GF-D8 (cell line): Measurements from ENCODE around the gene CHI3L1.

Experiments used
- DNase-seq: peaks from one replicate; lab custom pipeline; 2025; lab: John Stamatoyannopoulos, UW

Gene CHI3L1

GRCh38 chr1:203151362-203152157 is 34.9 kb downstream of the CHI3L1 start:
- no peak for DNase-seq

GRCh38 chr1:203150511-203151297 is 35.8 kb downstream of the CHI3L1 start:
- DNase-seq: no peak

- no peak for DNase-seq
Observed at GRCh38 chr1:203149188-203149840, 37.2 kb downstream of the CHI3L1 start.

- no peak for DNase-seq
Observed at GRCh38 chr1:203148579-203148978, 37.9 kb downstream of the CHI3L1 start.

GRCh38 chr1:203148127-203148526 is 38.4 kb downstream of the CHI3L1 start:
- no peak for DNase-seq

- DNase-seq: no peak
Observed at GRCh38 chr1:203147376-203147775, 39.1 kb downstream of the CHI3L1 start.

- DNase-seq: no peak
Observed at GRCh38 chr1:203146537-203146936, 40.0 kb downstream of the CHI3L1 start.

DNA sequence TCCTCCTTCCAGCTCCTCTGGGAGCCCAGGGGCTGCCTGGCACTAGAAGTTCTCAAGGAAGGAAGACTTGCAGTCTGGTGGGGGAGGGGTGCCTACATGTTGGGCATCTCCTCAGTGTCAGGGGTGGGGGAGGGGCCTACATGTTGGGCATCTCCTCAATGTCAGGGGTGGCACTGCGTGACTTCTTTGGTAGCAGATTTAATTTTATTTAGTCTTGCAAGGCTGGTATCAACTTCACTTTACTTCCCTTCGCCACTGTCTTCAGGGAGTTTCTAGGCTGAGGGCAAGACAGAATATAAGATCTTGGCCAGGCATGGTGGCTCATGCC is 40.5 kb downstream of the CHI3L1 start:
- DNase-seq: no peak

DNA sequence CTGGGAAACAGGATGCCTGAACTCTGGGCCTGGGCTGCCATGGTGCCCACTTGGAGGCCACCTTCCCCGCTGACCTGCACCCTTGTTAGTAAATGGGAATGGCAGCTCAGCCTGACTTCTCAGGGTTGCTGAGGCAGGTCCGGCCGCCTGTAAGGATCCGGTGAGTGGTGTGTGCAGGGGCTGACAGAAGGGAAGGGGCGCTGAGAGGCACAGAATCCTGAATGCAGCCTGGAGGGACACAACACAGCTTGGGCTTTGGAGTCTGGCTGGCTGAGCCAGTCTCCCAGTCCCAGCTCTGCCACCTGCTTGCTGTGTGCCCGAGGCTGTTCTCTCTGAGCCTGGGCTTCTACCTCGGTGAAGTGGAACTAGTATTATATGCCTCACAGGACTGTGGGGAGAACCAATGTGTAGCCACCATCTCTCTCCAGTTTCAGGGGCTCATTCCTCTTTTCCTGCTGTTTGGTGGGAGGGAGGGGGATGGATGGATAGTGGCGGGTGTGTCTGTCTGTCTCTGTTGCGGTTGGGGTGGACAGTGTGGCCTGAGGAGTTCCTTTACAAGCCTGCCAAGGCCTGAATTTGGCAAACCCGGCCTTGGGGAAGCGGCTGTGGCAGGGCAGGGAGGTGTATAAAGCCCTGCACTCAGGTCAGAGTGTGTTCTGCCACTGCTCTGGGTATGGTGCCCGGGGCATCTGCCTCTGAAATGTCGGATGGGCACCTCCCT is 41.0 kb downstream of the CHI3L1 start:
- DNase-seq: no peak

DNA sequence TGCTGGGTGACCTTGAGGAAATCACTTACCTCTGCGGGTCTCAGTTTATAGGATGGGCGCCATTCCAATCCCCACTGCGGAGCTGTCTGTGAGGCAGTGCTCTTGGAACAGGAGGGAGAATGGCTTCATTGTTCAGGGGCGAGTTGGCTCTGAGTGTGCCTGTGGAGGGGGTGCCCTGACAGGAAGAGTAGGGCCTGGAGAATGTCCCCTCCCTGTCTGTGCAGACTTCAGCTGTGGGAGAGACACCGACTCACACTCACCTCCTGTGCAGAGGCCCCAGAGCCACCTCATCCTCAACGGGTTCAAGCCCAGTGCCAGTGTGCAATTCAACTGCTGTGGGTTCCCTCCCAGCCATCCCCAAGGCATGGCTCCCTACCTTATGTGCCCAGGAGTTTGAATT is 41.8 kb downstream of the CHI3L1 start:
- DNase-seq: no peak

DNA sequence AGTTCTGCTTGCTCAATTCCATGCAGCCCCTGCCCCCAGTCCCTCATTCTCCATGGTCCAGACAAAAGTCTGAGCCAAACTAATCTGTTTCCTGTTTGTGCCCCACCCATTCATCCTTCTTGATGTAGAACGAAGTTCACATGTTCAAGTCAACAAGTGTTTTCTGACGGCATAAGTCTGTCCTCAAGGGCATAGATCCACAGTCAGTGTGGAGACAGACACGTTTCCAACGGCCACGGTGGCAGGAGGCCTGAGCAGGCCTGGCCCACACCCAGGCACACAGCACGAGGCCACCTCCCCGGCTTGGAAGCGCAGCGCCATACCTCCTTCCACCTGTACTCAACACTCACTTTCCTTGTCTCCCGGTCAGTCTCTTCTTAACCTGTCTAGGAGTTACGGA is 42.9 kb downstream of the CHI3L1 start:
- DNase-seq: no peak

DNA sequence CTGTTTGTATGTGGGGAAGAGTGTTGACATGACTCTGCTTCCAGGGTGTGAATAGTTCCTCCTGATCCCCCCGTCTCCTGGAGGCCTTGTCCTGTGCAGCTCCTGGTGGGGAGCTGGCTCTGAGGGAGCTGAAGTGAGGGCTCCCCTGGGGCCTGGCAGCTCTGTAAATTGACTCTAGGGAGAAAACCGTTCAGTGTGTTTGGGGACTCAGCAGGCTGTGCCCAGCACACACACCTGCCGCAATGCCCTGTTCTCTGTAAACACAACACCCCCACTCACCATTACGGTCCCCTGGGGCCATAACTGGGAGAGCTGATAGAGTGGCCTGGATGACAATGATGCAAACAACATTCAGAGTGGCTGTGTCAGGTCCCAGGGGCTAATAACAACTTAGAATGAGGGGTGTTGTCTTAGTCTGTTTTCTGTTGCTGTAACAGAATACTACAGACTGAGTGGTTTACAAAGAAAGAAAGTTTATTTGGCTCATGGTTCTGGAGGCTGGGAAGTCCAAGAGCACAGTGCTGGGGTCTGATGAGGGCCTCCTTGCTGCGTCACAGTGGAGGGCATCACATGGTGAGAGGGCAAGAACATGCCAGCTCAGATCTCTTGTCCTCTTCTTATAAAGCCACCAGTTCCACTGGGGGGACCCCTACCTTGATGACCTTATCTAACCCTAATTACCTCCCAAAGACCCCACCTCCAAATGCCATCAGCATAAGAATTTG is 43.7 kb downstream of the CHI3L1 start:
- no peak for DNase-seq

DNA sequence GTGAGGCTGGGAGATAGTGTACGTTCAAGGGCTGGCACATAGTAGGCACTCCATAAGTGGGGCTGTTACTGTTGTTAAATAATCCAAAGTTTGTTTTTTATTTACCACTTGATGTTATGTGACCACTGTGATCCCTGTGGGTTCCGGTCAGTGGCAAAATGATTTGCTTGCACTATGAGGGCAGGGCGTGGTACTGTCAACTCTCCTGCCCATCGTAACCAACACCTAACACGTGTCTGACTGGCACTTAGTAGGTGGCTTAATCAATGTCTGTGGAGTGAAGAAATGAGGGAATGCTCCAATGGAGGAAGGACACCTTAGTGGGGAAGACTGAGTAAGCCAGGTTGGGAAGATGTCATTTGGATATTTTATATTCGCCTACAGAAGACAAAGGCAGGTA is 44.4 kb downstream of the CHI3L1 start:
- no peak for DNase-seq

DNA sequence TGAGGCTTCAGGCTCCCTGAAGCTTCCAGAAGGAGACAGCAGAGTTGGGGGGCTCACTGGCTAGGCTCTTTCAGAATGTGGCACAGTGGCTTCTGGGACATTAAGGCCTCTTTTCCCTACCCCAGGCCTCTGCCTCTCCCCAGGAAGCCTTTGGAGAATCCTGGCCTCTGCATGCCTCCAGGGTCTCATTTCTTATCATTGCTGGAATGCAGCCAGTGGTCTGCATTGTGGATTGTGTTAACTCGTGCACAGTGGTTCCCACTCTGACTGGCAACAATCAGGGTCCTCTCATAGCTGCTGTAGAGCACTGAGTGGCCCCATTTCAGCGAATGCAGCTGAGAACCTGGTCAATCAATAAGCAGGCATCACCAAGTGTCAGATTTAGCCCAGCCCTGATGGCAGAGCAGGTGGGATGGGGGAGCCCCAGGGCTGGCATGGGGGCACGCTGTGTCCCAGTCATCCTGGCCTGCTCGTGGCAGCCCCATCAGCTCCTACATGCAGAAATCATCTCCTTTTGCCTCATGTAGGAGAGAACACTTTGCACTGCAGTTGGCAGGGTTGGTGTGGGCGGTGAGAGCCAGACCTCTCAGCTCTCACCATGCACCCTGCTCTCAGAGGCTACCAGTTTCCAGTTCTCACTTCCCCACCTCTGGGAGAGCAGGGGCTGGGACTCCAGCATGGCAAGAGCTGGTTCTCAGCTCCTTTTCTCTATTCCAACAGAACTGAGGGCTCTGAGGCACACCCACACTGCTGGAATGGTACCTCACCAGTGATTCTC is 45.6 kb downstream of the CHI3L1 start:
- no peak for DNase-seq

- no peak for DNase-seq
Observed at GRCh38 chr1:203139976-203140475, 46.5 kb downstream of the CHI3L1 start.

DNA sequence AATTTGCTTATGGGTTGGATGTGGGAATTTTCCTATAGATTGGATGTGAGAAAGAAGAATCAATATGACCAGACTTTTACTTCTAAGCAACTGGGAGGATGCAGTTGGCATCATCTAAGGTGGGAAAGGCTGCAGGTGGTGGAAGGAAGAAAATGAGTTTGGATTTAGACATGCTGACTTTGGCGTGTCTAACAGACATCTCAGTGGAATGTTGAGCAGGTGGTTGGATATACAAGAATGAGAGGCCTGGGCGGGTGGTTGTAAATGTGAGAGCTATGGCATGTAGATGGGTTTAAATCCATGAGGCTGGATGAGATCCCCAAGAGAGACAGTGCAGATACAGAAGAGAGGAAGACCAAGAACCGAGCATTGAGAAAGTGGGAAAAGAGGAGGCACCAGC is 48.4 kb downstream of the CHI3L1 start:
- no peak for DNase-seq

DNA sequence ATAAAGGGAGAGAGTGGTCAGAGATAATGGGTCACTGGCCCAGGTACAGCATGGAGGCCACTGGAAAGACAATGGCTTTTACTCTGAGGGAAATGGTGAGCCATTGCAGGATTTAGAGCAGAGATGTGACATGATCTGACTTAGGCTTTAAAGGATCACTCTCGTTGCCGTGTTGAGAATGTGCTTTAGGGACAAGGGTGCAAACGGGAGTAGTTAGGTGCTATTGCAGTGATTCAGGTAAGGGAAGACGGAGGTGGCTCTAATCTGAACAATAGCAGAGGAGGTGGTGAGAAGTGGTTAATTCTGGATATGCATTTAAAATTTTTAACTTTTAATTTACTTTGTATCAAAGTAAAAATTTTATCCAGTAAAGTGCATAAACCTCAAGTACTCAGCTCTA is 49.2 kb downstream of the CHI3L1 start:
- DNase-seq: no peak

DNA sequence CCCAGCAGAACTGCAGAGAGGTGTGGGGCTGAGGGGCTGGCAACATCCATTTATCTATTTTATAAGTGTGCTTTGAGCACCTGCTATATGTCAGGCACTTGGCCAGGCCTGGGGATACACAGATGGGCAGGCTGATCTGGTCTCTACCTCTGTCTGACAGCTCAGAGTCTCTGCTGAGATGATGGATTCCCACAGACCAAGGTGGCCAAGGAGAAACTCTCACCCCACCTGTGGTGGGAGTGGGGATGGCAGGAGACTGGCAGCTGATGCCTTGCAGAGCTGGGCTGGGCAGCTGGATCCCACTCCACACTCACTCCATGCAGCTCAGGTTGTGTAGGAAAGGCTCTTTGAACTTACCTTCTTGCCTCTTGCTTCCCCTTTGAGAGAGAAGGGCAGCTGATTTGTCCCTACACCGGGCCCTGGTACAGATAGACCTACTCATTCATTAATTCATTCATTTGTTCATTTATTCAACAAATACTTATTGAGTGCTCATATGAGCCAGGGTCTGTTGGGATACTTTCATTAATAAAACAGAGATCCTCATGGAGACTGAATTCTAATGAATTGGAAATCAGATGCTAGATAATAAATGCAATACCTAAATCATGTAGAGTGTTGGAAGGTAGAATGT is 50.0 kb downstream of the CHI3L1 start:
- DNase-seq: no peak

DNA sequence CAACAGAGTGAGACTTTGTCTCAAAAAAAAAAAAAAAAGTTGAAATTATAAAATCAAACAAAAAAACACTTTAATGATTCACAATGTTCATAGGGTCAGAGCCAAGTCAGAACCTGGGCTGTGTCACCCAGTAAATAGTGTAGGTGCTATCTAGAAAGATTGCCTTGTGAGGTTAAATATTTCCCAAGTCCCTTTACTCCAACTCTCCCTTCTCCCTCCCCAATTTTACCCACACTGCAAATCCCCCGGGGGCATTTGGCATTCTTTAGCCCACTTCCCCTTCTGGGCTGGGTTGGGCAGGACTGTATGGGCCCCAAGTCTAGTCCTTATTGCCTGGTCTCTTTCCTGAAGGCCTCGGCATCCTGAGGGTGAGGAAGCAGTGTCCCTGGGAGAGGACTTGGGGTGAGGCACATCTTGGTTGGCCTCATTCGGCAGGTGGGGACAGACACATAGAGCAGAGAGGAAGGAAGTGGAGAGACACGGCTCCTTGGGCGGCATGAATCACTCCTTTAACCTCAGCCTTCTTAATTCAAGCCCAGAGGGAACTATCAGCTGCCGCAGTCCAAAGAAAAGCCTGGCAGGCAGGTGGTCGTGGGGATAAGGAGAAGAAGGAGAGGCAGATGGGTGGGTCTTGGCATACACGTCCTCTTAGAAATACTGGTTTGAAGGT is 50.7 kb downstream of the CHI3L1 start:
- peak; percentile 9 for DNase-seq
